Astrocyte of the spinal cord (primary cell): ENCODE measurements around the gene AQP11.

ENCODE experiments used
- DNase-seq: peaks from one replicate; pipeline ENCODE4 v3.0.0; 2011; ENCODE audit warnings: low read depth, low spot score
- H3K4me3 ChIP-seq: 2 replicates; pipeline ENCODE4 v1.5.1; 2011; ENCODE audit warnings: low read depth, mild to moderate bottlenecking, low read length, moderate library complexity
- in situ Hi-C: cut with HindIII; loops from 2 replicates; pipeline ENCODE4 v1.10.0; 2017; ENCODE audit warnings: low sequenced_read_pairs
- TF ChIP-seq, protein P1 (sequence below): IDR thresholded peaks from 2 replicates; pipeline ENCODE4 v1.5.1; 2012; ENCODE audit warnings: low read depth, mild to moderate bottlenecking, low read length, inconsistent platforms

Gene AQP11

DNA sequence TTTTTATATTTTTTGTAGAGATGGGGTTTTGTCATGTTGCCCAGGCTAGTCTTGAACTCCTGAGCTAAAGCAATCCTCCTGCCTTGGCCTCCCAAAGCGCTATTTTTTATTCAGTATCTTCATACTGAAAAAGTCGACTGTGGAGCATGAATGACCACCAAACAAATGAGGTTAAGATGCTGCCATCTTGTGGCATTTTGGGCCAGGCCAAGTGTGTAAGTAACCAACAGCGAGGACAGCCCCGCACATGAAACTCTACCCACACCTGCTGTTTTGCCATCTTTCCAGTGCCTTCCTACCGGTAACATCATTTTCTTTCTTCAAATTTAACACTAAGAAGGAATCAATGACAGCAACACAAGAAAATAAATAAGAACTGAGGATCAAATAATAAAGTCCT lies 32.2 kb upstream of the AQP11 start:
- in situ Hi-C loops = no loop called here
- TF ChIP-seq, protein P1, sequence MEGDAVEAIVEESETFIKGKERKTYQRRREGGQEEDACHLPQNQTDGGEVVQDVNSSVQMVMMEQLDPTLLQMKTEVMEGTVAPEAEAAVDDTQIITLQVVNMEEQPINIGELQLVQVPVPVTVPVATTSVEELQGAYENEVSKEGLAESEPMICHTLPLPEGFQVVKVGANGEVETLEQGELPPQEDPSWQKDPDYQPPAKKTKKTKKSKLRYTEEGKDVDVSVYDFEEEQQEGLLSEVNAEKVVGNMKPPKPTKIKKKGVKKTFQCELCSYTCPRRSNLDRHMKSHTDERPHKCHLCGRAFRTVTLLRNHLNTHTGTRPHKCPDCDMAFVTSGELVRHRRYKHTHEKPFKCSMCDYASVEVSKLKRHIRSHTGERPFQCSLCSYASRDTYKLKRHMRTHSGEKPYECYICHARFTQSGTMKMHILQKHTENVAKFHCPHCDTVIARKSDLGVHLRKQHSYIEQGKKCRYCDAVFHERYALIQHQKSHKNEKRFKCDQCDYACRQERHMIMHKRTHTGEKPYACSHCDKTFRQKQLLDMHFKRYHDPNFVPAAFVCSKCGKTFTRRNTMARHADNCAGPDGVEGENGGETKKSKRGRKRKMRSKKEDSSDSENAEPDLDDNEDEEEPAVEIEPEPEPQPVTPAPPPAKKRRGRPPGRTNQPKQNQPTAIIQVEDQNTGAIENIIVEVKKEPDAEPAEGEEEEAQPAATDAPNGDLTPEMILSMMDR = peak; percentile 33
- DNase-seq = peak; percentile 19
- H3K4me3 ChIP-seq = no peak overlapping the region

GRCh38 chr11:77558380-77558779 lies 31.4 kb upstream of the AQP11 start:
- in situ Hi-C loops = no loop called here
- TF ChIP-seq, protein P1 = no peak
- H3K4me3 ChIP-seq = no peak overlapping the region
- DNase-seq = no peak

DNA sequence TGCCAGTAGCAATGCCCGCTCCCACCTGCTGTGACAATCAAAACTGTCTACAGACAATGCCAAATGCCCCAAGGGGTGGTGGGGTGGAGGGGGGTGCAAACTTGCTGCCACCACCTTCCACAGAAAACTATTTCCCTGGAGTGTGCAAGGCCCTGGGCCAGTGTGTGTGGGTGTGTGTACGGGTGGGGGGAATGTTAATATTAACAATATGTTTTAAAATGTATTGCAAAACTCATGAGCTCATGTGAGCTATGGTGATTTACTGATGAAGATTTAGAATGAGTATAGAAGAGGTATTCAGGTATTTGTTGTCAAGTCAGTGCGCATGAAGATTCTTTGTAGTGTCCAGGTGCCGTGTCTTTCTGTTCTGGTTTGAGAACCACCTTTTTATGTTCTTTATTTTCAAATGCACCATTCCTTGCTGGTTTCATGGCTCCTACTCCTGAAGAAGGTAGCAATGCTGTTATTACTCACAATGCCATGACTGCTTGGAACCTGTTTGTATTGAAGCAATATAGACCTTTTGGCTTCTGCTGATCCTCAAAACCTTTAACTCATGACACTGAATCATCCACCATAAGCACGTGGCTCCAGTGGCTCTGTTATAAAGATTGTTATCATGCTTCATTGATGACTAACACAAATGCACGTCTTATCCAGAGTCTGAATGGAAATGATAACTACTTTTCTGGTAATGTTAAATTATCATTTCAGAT lies 29.9 kb upstream of the AQP11 start:
- no peak overlapping the region for H3K4me3 ChIP-seq
- peak; percentile 59 for DNase-seq
- in situ Hi-C loops = no loop called here
- TF ChIP-seq, protein P1 = no peak

GRCh38 chr11:77560605-77561004 lies 29.1 kb upstream of the AQP11 start:
- TF ChIP-seq, protein P1 = no peak
- no peak overlapping the region for H3K4me3 ChIP-seq
- in situ Hi-C loops = no loop called here
- DNase-seq = peak; percentile 6

DNA sequence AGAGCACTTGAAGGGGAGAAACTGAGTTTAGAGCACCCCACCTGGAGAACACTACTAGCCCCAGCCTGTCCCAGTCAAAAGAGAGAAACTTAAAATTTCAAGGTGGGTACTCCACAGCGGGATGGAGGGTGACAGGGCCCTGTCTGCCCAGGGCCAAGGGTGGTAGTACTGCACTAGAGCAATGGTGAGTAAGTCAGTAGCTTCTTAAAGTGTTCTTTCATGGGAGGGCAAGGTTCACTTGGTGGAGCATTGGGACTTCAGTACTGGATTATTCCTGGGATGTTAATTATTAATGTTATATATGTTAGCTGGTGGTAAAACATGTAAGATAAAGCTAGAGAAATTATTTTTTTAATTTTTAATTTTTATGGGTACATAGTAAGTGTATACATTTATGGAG lies 28.5 kb upstream of the AQP11 start:
- in situ Hi-C loops = no loop called here
- DNase-seq = no peak
- TF ChIP-seq, protein P1 = no peak
- H3K4me3 ChIP-seq = no peak overlapping the region

- in situ Hi-C loops = no loop called here
- no peak overlapping the region for H3K4me3 ChIP-seq
- TF ChIP-seq, protein P1 = no peak
- no peak for DNase-seq
Measured at GRCh38 chr11:77568306-77568705, 21.4 kb upstream of the AQP11 start.
